C4-2B (cell line): ENCODE data around the gene RGP1.
A peak's percentile ranks its signal among the peaks of the same experiment; 100 is the strongest.

ENCODE experiments used
- CTCF ChIP-seq: fragments of 450-650 bp; conservative IDR thresholded peaks from 2 replicates; pipeline ENCODE4 v1.5.1; 2017; ENCODE audit warnings: mild to moderate bottlenecking
- ZFX ChIP-seq: fragments of 450-650 bp; IDR thresholded peaks from 2 replicates; pipeline ENCODE4 v1.6.1; 2017

- TF ChIP-seq CTCF (peak; percentile 70), ZFX (no peak)
These were observed 19.2 kb upstream of the RGP1 start for GRCh38 chr9:35729700-35730485.
